Suprapubic skin (tissue), 4 donors: ENCODE measurements around the gene EIF2B2. TPM values are rescaled to one million over a fixed set of nuclear protein-coding genes. Genes with fewer than 3 reads are reported as not detected.
A peak's percentile ranks its signal among the peaks of the same experiment; 100 is the strongest.

Source experiments
- DNase-seq, 2 donors: peaks; one replicate each; pipeline ENCODE4 v3.0.0-alpha.2; 2019; ENCODE audit warnings: low spot score in 2 of 2
- H3K27ac ChIP-seq: fragments of 200-600 bp; sonication (generic); one replicate; pipeline ENCODE4 v1.5.1; 2019
- H3K27me3 ChIP-seq: fragments of 200-600 bp; sonication (generic); one replicate; pipeline ENCODE4 v1.5.1; 2019
- H3K36me3 ChIP-seq: fragments of 200-600 bp; sonication (generic); one replicate; pipeline ENCODE4 v1.5.1; 2019
- H3K4me1 ChIP-seq: fragments of 200-600 bp; sonication (generic); one replicate; pipeline ENCODE4 v1.5.1; 2019
- H3K4me3 ChIP-seq: fragments of 200-600 bp; sonication (generic); one replicate; pipeline ENCODE4 v1.5.1; 2019; ENCODE audit warnings: mild to moderate bottlenecking
- H3K9me3 ChIP-seq: fragments of 200-600 bp; sonication (generic); one replicate; pipeline ENCODE4 v1.5.1; 2019
- CTCF ChIP-seq, 2 donors: fragments of 200-600 bp in 1 of 2; fragments of 450-650 bp in 1 of 2; sonication (generic) in 1 of 2; IDR thresholded peaks; one replicate each; pipeline ENCODE4 v1.5.1; 2016 to 2019; ENCODE audit warnings: antibody characterized with exemption in 2 of 2, mild to moderate bottlenecking in 1 of 2, moderate library complexity in 1 of 2
- EP300 ChIP-seq: sonication (generic); formaldehyde crosslinking; IDR thresholded peaks from one replicate; pipeline ENCODE4 v1.6.1; 2017; ENCODE audit warnings: antibody characterized with exemption
- POLR2A ChIP-seq, 2 donors: fragments of 450-650 bp; IDR thresholded peaks; one replicate each; pipeline ENCODE4 v1.6.1; 2017; ENCODE audit warnings: antibody characterized with exemption in 2 of 2, mild to moderate bottlenecking in 2 of 2, moderate library complexity in 2 of 2
- POLR2AphosphoS5 ChIP-seq, 3 donors: sonication (generic); formaldehyde crosslinking; IDR thresholded peaks; one replicate each; pipeline ENCODE4 v1.6.1; 2017; ENCODE audit warnings: antibody characterized with exemption in 3 of 3
- WGBS: methylation state at CpG from one replicate; pipeline ENCODE4 v1.1.5; 2018; 5-methylcytosine and 5-hydroxymethylcytosine counted together
- total RNA-seq, 4 donors: library from RNA; depleted of rRNA; stranded (reverse); fragments of >200 nt; gene quantifications; one replicate each; pipeline ENCODE4 v1.1.0, GENCODE V29; 2016

EIF2B2 gene
- total RNA-seq, 4 donors from 2014 or later = 28.9 to 46.2 (median 33.8) TPM

- Histone ChIP-seq H3K4me3 (peak within 1 kb of the TSS; percentile 68), H3K9me3 (no peaks in the 10 kb centered on the region), H3K4me1 (peaks cover 42% of the 10 kb centered on the region), H3K27me3 (no peaks in the 10 kb centered on the region), H3K27ac (no peak within 1 kb of the TSS), H3K36me3 (no peaks in the 10 kb centered on the region)
- 3% methylated on average over 35 of the region's 73 CpGs for WGBS
- DNase-seq = no peak
- TF ChIP-seq EP300 (no peak), CTCF (IDR thresholded peaks at IDR 0.05) (no peak), POLR2AphosphoS5 (IDR thresholded peaks at IDR 0.05) (no peak), POLR2A (IDR thresholded peaks at IDR 0.05) (peak in 1 of 2 donors; percentile 28)
Measured at GRCh38 chr14:74955229-74956026, 47.3 kb upstream of the EIF2B2 start, which contains the start of gene PGF. Gene PGF, minus strand, starts transcription at chr14:74955597. Its CDS starts 355 bp downstream, at chr14:74955242.

- Histone ChIP-seq H3K27ac (no peak overlapping the region), H3K36me3 (no peaks in the 10 kb centered on the region), H3K4me3 (peak overlapping the region; percentile 68), H3K9me3 (no peaks in the 10 kb centered on the region), H3K4me1 (peaks cover 42% of the 10 kb centered on the region), H3K27me3 (no peaks in the 10 kb centered on the region)
- 81% methylated on average over 8 of the region's 9 CpGs for WGBS
- DNase-seq = no peak
- no peak for TF ChIP-seq POLR2AphosphoS5 (IDR thresholded peaks at IDR 0.05)
- no peak for TF ChIP-seq EP300
- TF ChIP-seq POLR2A (IDR thresholded peaks at IDR 0.05) = no peak
- TF ChIP-seq CTCF (IDR thresholded peaks at IDR 0.05) = no peak
Measured at GRCh38 chr14:74956027-74956279, 46.8 kb upstream of the EIF2B2 start.

- Histone ChIP-seq H3K36me3 (no peaks in the 10 kb centered on the region), H3K27ac (no peak overlapping the region), H3K27me3 (no peaks in the 10 kb centered on the region), H3K4me3 (peak overlapping the region; percentile 68), H3K4me1 (peaks cover 42% of the 10 kb centered on the region), H3K9me3 (no peaks in the 10 kb centered on the region)
- 87% methylated on average over 13 of the region's 24 CpGs for WGBS
- TF ChIP-seq POLR2AphosphoS5 (IDR thresholded peaks at IDR 0.05) = no peak
- no peak for TF ChIP-seq CTCF (IDR thresholded peaks at IDR 0.05)
- no peak for TF ChIP-seq EP300
- no peak for TF ChIP-seq POLR2A (IDR thresholded peaks at IDR 0.05)
- DNase-seq = no peak
Measured at GRCh38 chr14:74956280-74957072, 46.2 kb upstream of the EIF2B2 start.

- no peaks in the 10 kb centered on the region for H3K36me3 ChIP-seq
- 63% methylated on average over 5 of the region's 5 CpGs for WGBS
- H3K4me1 ChIP-seq = peaks cover 31% of the 10 kb centered on the region
- H3K4me3 ChIP-seq = no peak overlapping the region
- DNase-seq = no peak
- no peaks in the 10 kb centered on the region for H3K9me3 ChIP-seq
- TF ChIP-seq EP300 (no peak), POLR2A (IDR thresholded peaks at IDR 0.05) (no peak), CTCF (IDR thresholded peaks at IDR 0.05) (no peak), POLR2AphosphoS5 (IDR thresholded peaks at IDR 0.05) (no peak)
- H3K27ac ChIP-seq = no peak overlapping the region
- H3K27me3 ChIP-seq = no peaks in the 10 kb centered on the region
Measured at GRCh38 chr14:74959596-74960180, 43.0 kb upstream of the EIF2B2 start.

- H3K9me3 ChIP-seq = no peaks in the 10 kb centered on the region
- 49% methylated on average over 4 of the region's 4 CpGs for WGBS
- no peak overlapping the region for H3K27ac ChIP-seq
- no peaks in the 10 kb centered on the region for H3K27me3 ChIP-seq
- no peak overlapping the region for H3K4me3 ChIP-seq
- peaks cover 26% of the 10 kb centered on the region for H3K4me1 ChIP-seq
- H3K36me3 ChIP-seq = no peaks in the 10 kb centered on the region
- DNase-seq = no peak
- TF ChIP-seq POLR2AphosphoS5 (IDR thresholded peaks at IDR 0.05) (no peak), EP300 (no peak), POLR2A (IDR thresholded peaks at IDR 0.05) (no peak), CTCF (IDR thresholded peaks at IDR 0.05) (no peak)
Measured at GRCh38 chr14:74960736-74961135, 42.0 kb upstream of the EIF2B2 start.
